PC-9 (cell line): ENCODE measurements around the gene DYSF.

Experiments
- EZH2 ChIP-seq: fragments of 200-600 bp; sonication (generic); IDR thresholded peaks from 2 replicates; pipeline ENCODE4 v1.8.0; 2017; ENCODE audit warnings: antibody characterized with exemption, low read depth
- TF ChIP-seq, protein P1 (sequence below): fragments of 200-600 bp; sonication (generic); conservative IDR thresholded peaks from 2 replicates; pipeline ENCODE4 v1.6.1; 2017; ENCODE audit warnings: mixed run types, antibody characterized with exemption, mild to moderate bottlenecking, moderate library complexity

DNA sequence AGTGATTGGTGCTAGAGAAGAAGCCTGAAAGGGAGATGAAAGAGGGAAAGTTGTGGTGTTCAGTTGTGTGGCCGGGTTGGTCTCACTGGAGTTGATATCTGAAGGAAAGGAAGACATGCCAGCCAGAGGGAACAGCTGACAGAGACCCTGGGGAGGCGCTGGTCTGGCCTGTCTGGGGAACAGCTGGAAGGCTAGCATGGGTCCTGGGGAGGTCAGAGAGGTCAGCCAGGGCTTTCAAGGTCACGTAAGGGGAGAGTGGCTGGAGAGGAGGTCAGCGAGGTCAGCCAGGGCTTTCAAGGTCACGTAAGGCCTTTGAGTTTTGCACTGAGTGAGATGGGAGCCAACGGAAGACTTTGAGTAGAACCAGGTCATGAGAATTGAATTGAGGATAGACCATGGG is 11.0 kb downstream of the DYSF start:
- TF ChIP-seq, protein P1, sequence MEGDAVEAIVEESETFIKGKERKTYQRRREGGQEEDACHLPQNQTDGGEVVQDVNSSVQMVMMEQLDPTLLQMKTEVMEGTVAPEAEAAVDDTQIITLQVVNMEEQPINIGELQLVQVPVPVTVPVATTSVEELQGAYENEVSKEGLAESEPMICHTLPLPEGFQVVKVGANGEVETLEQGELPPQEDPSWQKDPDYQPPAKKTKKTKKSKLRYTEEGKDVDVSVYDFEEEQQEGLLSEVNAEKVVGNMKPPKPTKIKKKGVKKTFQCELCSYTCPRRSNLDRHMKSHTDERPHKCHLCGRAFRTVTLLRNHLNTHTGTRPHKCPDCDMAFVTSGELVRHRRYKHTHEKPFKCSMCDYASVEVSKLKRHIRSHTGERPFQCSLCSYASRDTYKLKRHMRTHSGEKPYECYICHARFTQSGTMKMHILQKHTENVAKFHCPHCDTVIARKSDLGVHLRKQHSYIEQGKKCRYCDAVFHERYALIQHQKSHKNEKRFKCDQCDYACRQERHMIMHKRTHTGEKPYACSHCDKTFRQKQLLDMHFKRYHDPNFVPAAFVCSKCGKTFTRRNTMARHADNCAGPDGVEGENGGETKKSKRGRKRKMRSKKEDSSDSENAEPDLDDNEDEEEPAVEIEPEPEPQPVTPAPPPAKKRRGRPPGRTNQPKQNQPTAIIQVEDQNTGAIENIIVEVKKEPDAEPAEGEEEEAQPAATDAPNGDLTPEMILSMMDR, result no peak
- TF ChIP-seq EZH2, result no peak
